GM21515 (cell line): Measurements from ENCODE around the gene RALGPS2.

Experiments
- ATAC-seq: cut with Tn5 transposase; IDR thresholded peaks from one replicate; pipeline ENCODE4 v1.9.1; 2021; ENCODE audit not compliant: unreplicated experiment

Gene RALGPS2

GRCh38 chr1:178724728-178725465 is at the start of gene RALGPS2:
TSS of gene RALGPS2 (plus strand) at chr1:178725244. CDS start at chr1:178776765, 51,521 bp downstream.
- ATAC-seq = peak; percentile 76

- ATAC-seq = no peak
These were observed 45.8 kb upstream of the RALGPS2 start for GRCh38 chr1:178679237-178679636.

- no peak for ATAC-seq
These were observed 42.6 kb upstream of the RALGPS2 start for GRCh38 chr1:178682429-178682828.

GRCh38 chr1:178682886-178683285 is 42.2 kb upstream of the RALGPS2 start:
- ATAC-seq = no peak

GRCh38 chr1:178683291-178683690 is 41.8 kb upstream of the RALGPS2 start:
- no peak for ATAC-seq

- ATAC-seq = no peak
These were observed 40.9 kb upstream of the RALGPS2 start for GRCh38 chr1:178684111-178684510.

- peak; percentile 86 for ATAC-seq
These were observed 40.5 kb upstream of the RALGPS2 start for GRCh38 chr1:178684542-178685000.

GRCh38 chr1:178686407-178686806 is 38.6 kb upstream of the RALGPS2 start:
- no peak for ATAC-seq

- no peak for ATAC-seq
These were observed 36.8 kb upstream of the RALGPS2 start for GRCh38 chr1:178688244-178688643.

GRCh38 chr1:178689769-178690168 is 35.3 kb upstream of the RALGPS2 start:
- ATAC-seq = no peak

GRCh38 chr1:178690496-178690895 is 34.5 kb upstream of the RALGPS2 start:
- no peak for ATAC-seq

- no peak for ATAC-seq
These were observed 32.3 kb upstream of the RALGPS2 start for GRCh38 chr1:178692564-178693327.

GRCh38 chr1:178693366-178693765 is 31.7 kb upstream of the RALGPS2 start:
- no peak for ATAC-seq

GRCh38 chr1:178694923-178695525 is 30.0 kb upstream of the RALGPS2 start:
- no peak for ATAC-seq

- no peak for ATAC-seq
These were observed 22.9 kb upstream of the RALGPS2 start for GRCh38 chr1:178702146-178702545.

GRCh38 chr1:178704833-178705232 is 20.2 kb upstream of the RALGPS2 start:
- no peak for ATAC-seq

GRCh38 chr1:178706432-178706831 is 18.6 kb upstream of the RALGPS2 start:
- no peak for ATAC-seq

- ATAC-seq = no peak
These were observed 11.8 kb upstream of the RALGPS2 start for GRCh38 chr1:178713259-178713658.

GRCh38 chr1:178714453-178714852 is 10.6 kb upstream of the RALGPS2 start:
- no peak for ATAC-seq

- no peak for ATAC-seq
These were observed 8.9 kb upstream of the RALGPS2 start for GRCh38 chr1:178716111-178716510.

- ATAC-seq = no peak
These were observed 6.5 kb upstream of the RALGPS2 start for GRCh38 chr1:178718520-178718919.

GRCh38 chr1:178723546-178723945 is 1.5 kb upstream of the RALGPS2 start:
- ATAC-seq = no peak
